Measurements from ENCODE around the gene GTSE1. TPM values are rescaled to one million over a fixed set of nuclear protein-coding genes. Genes with fewer than 3 reads are reported as not detected.
A peak's percentile ranks its signal among the peaks of the same experiment; 100 is the strongest.

GTSE1 gene, protein sequence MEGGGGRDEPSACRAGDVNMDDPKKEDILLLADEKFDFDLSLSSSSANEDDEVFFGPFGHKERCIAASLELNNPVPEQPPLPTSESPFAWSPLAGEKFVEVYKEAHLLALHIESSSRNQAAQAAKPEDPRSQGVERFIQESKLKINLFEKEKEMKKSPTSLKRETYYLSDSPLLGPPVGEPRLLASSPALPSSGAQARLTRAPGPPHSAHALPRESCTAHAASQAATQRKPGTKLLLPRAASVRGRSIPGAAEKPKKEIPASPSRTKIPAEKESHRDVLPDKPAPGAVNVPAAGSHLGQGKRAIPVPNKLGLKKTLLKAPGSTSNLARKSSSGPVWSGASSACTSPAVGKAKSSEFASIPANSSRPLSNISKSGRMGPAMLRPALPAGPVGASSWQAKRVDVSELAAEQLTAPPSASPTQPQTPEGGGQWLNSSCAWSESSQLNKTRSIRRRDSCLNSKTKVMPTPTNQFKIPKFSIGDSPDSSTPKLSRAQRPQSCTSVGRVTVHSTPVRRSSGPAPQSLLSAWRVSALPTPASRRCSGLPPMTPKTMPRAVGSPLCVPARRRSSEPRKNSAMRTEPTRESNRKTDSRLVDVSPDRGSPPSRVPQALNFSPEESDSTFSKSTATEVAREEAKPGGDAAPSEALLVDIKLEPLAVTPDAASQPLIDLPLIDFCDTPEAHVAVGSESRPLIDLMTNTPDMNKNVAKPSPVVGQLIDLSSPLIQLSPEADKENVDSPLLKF
- total RNA-seq (2014; rRNA removed) (20.6 and 26.4 TPM in 2 replicates), Bru-seq, nascent RNA (percentile 56 among the genes with signal in this experiment), BruChase-seq, experiment 1, labeled RNA remaining after a 6-hour chase (percentile 61 among the genes with signal in this experiment), BruChase-seq, experiment 2, labeled RNA remaining after a 2-hour chase (percentile 42 among the genes with signal in this experiment)
- long read RNA-seq, partial matches to known transcripts, result 4 of 8 reads
- long read RNA-seq, other reads (novel, unspliced or antisense), result 4 of 8 reads

DNA sequence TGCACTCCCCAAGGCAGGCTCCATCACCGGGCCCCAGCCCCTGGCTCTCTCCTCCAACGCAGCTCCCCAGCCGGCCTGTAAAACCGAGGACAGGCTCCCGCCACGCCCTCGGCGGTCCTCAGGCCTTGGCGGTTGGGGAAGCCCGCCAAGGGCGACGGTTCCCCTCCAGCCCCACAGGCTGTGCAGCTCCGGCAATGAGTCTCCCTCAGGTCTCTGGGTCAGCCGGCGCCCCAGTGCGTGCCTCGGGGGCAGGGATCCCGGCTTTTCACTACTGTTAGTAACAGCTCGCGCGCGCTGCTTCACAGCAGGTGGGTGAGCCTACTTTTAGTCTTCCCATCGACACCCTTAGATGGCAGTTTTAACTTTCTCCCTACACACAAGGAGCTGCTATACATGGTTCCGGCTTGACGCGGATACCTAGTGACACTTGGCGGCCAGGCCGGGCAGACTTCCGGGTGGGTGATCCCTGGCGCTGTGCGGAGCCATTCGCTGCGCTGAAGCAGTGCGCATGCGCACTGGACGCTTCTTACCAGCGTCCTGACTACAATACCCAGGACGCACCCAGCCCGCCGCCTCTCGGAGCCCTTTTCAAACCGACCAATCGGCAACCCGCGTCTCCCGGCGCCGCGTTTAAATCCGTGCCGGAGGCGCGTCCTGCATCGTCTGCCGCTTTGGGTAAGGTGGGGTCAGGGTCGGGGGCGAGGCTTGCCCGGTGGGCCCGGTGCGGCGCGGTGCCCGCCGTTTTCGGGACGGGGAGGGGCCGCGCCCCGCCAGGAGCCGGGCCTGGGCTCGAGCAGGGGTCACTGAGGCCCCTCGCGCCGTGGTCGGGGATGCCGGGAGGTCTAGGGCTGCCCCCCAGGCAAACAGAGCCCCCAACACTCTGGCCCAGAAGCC, at the start of gene GTSE1:
Gene GTSE1, plus strand, starts transcription at position 614 of the 894 bp plus-strand sequence. CDS start 531 bp downstream, outside the sequence.
- no peaks in the 10 kb centered on the region for H3F3A ChIP-seq (ENCODE audit: low read length, unreplicated experiment)
- no peaks in the 10 kb centered on the region for H3K27me3 ChIP-seq (ENCODE audit: low read length)
- H3K4me1 ChIP-seq (ENCODE audit: insufficient read depth, low read length), result peaks cover 13% of the 10 kb centered on the region
- peaks cover 18% of the 10 kb centered on the region for H3K36me3 ChIP-seq (ENCODE audit: low read depth, low read length)
- H3K4me2 ChIP-seq (ENCODE audit: low read length), result peak within 1 kb of the TSS; percentile 98
- TSS peak; percentile 94 for BruUV-seq (replicated peaks)
- peak; percentile 97 for DNase-seq
- H3K9ac ChIP-seq (ENCODE audit: low read length), result peak within 1 kb of the TSS; percentile 76
- no peaks in the 10 kb centered on the region for H3K9me3 ChIP-seq (ENCODE audit: low read length)
- peak within 1 kb of the TSS; percentile 84 for H3K4me3 ChIP-seq (ENCODE audit: low read length)
- TF ChIP-seq CTCF (conservative IDR thresholded peaks at IDR 0.05; ENCODE audit: low read depth, low read length), result 0 out of 2 replicates have a peak, but pooled peaks have one; percentile 18
- TF ChIP-seq EZH2phosphoT487 (IDR thresholded peaks at IDR 0.05; ENCODE audit: borderline replicate concordance, low read length), result no peak
- CTCF ChIA-PET, result no interaction called here
- intact Hi-C loops (cut with micrococcal nuclease), result loop anchor here (5.0 kb wide), 1 partner anchor 174 kb away; no protein-coding TSS in a partner anchor
- no peaks in the 10 kb centered on the region for H4K20me1 ChIP-seq (ENCODE audit: low read length)
- no peaks in the 10 kb centered on the region for H3K9me2 ChIP-seq (replicated peaks; ENCODE audit: low read length)
- peak within 1 kb of the TSS; percentile 67 for H2AFZ ChIP-seq (ENCODE audit: low read length)
- peak; percentile 96 for ATAC-seq
- POLR2A ChIA-PET (ENCODE audit: unreplicated experiment), result no interaction called here
- H3K79me2 ChIP-seq (ENCODE audit: low read length), result peaks cover 41% of the 10 kb centered on the region
- H3K27ac ChIP-seq (ENCODE audit: low read length), result peak within 1 kb of the TSS; percentile 63

- Histone ChIP-seq H3K79me2 (ENCODE audit: low read length) (peaks cover 25% of the 10 kb centered on the region), H3K27ac (ENCODE audit: low read length) (no peak overlapping the region)
These were observed 49.2 kb upstream of the GTSE1 start for GRCh38 chr22:46247443-46247975.

More at GRCh38 chr22:46247443-46247975, 49.2 kb upstream of the GTSE1 start:
- DNase-seq (no peak), ATAC-seq (no peak)
- Histone ChIP-seq H2AFZ (ENCODE audit: low read length) (no peak overlapping the region), H3K4me1 (ENCODE audit: insufficient read depth, low read length) (peaks cover 15% of the 10 kb centered on the region), H3K4me3 (ENCODE audit: low read length) (no peak overlapping the region), H3K9me2 (replicated peaks; ENCODE audit: low read length) (no peaks in the 10 kb centered on the region), H3K27me3 (ENCODE audit: low read length) (no peaks in the 10 kb centered on the region), H3F3A (ENCODE audit: low read length, unreplicated experiment) (no peaks in the 10 kb centered on the region), H3K4me2 (ENCODE audit: low read length) (no peak overlapping the region), H3K9ac (ENCODE audit: low read length) (no peak overlapping the region), H3K9me3 (ENCODE audit: low read length) (no peaks in the 10 kb centered on the region), H3K36me3 (ENCODE audit: low read depth, low read length) (no peaks in the 10 kb centered on the region), H4K20me1 (ENCODE audit: low read length) (no peaks in the 10 kb centered on the region)
- POLR2A ChIA-PET (ENCODE audit: unreplicated experiment), result interaction anchor here (0.6 kb wide), 1 partner anchor 88 kb away, joined by 3 read pairs; no protein-coding TSS in a partner anchor
- TF ChIP-seq EZH2 (IDR thresholded peaks at IDR 0.05; ENCODE audit: low read length, unreplicated experiment), result no peak
- TF ChIP-seq CTCF (conservative IDR thresholded peaks at IDR 0.05; ENCODE audit: low read depth, low read length), result no peak
- no peak for TF ChIP-seq EZH2phosphoT487 (IDR thresholded peaks at IDR 0.05; ENCODE audit: borderline replicate concordance, low read length)
- BruUV-seq (replicated peaks), result no TSS peak
- CTCF ChIA-PET, result no interaction called here
- intact Hi-C loops (cut with micrococcal nuclease), result no loop called here
